ENCODE measurements around the gene PPDPF. TPM values are rescaled to one million over a fixed set of nuclear protein-coding genes. Genes with fewer than 3 reads are reported as not detected.
"Not testable (repeated sequence)": the region's sequence is repeated elsewhere in the genome, so short reads cannot be mapped to it uniquely, and the experiment has no call there.

The PPDPF gene
- total and polyA plus RNA-seq, 11 donors: 182 to 442 (median 269) TPM

DNA sequence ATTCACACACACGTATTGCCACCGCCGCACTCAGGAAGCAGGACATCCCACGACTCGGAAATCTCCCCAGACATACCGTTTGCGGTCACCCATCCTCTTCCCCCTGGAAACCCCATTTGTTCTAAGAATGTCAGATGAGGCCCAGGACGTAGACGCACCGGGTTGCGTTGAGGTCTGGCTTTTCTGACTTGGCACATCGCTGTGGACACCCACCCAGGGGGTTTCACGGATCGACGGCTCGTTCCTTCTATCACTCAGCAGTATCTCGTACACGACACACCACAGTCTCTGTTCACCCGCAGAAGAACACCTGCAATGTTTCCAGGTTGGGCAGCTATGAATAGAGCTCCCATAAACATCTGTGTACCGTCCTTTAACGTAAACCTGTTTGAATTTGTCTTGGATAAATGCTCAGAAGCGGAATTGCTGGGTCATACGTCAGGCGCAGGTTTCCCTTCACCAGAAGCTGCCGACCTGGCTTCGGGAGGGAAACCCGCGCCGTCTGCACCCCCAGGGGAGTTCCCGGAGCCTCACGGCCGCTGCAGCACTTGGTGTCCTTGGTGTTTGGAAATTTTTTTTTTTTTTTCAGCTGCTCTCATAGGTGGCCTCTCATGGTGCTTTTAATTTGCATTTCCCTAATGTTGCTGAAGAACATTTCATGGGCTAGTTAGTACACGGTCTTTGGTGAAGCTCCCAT is 12.3 kb upstream of the PPDPF start:
- peaks cover 0 to 19% (median 3%) of the 10 kb centered on the region in 12 donors for H3K9me3 ChIP-seq
- H3K27me3 ChIP-seq: peaks cover 0 to 7% (median 0%) of the 10 kb centered on the region in 9 donors
- H3K36me3 ChIP-seq: no peaks in the 10 kb centered on the region
- ATAC-seq: no peak
- intact Hi-C loops (cut with DNase I): no loop called here
- peak in 1 of 5 donors; percentile 12 for DNase-seq
- no peaks in the 10 kb centered on the region for H3K4me1 ChIP-seq
- no peak overlapping the region for H3K4me3 ChIP-seq
- no peak overlapping the region for H3K27ac ChIP-seq
- TF ChIP-seq, protein P1, sequence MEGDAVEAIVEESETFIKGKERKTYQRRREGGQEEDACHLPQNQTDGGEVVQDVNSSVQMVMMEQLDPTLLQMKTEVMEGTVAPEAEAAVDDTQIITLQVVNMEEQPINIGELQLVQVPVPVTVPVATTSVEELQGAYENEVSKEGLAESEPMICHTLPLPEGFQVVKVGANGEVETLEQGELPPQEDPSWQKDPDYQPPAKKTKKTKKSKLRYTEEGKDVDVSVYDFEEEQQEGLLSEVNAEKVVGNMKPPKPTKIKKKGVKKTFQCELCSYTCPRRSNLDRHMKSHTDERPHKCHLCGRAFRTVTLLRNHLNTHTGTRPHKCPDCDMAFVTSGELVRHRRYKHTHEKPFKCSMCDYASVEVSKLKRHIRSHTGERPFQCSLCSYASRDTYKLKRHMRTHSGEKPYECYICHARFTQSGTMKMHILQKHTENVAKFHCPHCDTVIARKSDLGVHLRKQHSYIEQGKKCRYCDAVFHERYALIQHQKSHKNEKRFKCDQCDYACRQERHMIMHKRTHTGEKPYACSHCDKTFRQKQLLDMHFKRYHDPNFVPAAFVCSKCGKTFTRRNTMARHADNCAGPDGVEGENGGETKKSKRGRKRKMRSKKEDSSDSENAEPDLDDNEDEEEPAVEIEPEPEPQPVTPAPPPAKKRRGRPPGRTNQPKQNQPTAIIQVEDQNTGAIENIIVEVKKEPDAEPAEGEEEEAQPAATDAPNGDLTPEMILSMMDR (IDR thresholded peaks at IDR 0.05): no peak
- no peak for TF ChIP-seq POLR2A (IDR thresholded peaks at IDR 0.05)
- WGBS, 4 donors: 89 to 92% (median 89%) methylated on average over 33 of the region's 33 CpGs

DNA sequence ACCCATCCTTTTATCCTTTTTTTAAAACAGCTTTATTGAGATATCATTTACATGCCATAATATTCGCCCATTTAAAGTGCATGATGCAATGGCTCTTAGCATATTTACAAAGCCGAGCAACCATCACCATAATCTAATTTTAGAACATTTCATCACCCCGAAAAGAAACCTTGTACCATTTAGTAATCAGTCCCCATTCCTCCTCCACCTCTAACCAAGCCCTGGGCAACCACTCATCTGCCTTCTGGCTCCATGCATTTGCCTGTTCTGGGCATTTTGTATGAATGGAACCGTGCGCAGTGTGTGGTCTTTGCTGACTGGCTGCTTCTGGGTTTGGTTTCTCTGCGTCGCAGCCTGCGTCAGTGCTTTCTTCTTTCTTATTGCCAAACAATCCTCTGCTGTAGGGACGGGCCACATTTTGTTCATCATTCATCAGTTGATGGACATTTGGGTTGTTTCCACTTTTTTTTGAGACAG is 11.4 kb upstream of the PPDPF start:
- Histone ChIP-seq H3K27ac (peak overlapping the region in 4 of 12 donors; percentile 30 to 60 (median 52)), H3K27me3 (peaks cover 0 to 7% (median 0%) of the 10 kb centered on the region in 9 donors)
- ATAC-seq: peak; percentile 42 to 87 (median 76)

DNA sequence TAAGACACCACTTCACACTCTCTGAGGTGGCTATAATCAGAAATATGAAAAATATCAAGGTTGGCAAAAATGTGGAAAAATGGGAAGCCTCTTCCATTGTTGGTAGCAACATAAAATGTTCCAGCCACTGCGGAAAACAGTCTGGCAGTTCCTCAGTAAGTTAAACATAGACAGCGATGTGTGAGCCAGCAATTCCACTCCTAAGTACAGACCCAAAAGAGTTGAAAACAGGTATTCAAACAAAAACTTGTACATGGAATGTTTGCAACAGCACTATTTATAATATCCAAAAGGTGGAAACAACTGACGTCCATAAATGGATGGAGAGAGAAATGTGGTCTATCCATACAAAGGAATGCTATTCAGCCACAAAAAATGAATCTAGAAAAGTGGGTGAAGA is 7.4 kb upstream of the PPDPF start:
- intact Hi-C loops (cut with DNase I): no loop called here
- Histone ChIP-seq H3K4me1 (no peaks in the 10 kb centered on the region), H3K27ac (no peak overlapping the region), H3K4me3 (no peak overlapping the region), H3K27me3 (peaks cover 0 to 4% (median 0%) of the 10 kb centered on the region in 9 donors), H3K9me3 (no peaks in the 10 kb centered on the region), H3K36me3 (no peaks in the 10 kb centered on the region)
- DNase-seq (no peak), ATAC-seq (no peak)
- no peak for TF ChIP-seq POLR2A (IDR thresholded peaks at IDR 0.05)
- TF ChIP-seq, protein P1 (IDR thresholded peaks at IDR 0.05): no peak
- WGBS, 4 donors: 78 to 93% (median 85%) methylated on average over 3 of the region's 3 CpGs

More for the DNA sequence above, 11.4 kb upstream of the PPDPF start:
- peak in 1 of 5 donors; percentile 8 for DNase-seq
- Histone ChIP-seq H3K4me3 (no peak overlapping the region), H3K36me3 (no peaks in the 10 kb centered on the region), H3K4me1 (no peaks in the 10 kb centered on the region), H3K9me3 (peaks cover 0 to 17% (median 3%) of the 10 kb centered on the region in 12 donors)
- 75 to 80% (median 79%) methylated on average over 9 of the region's 9 CpGs for WGBS, 4 donors
- intact Hi-C loops (cut with DNase I): no loop called here
- TF ChIP-seq, protein P1 (IDR thresholded peaks at IDR 0.05): no peak
- TF ChIP-seq POLR2A (IDR thresholded peaks at IDR 0.05): no peak

DNA sequence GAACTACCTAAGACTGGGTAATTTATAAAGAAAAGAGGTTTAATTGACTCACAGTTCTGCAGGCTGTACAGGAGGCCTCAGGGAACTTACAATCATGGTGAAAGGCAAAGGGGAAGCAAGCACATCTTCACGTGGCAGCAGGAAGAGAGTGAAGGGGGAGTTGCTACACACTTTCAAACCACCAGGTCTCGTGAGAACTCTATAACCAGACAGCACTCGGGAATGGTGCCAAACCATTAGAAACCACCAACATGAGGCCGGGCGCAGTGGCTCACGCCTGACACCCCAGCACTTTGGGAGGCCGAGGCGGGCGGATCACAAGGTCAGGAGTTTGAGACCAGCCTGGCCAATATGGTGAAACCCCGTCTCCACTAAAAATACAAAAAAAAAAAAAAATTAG is 6.0 kb upstream of the PPDPF start:
- H3K27ac ChIP-seq; H3K27me3 ChIP-seq; H3K9me3 ChIP-seq; H3K4me1 ChIP-seq; H3K4me3 ChIP-seq; intact Hi-C loops (cut with DNase I); ATAC-seq; H3K36me3 ChIP-seq: not testable (repeated sequence)
- DNase-seq: peak in 1 of 5 donors; percentile 18
- 64 to 69% (median 66%) methylated on average over 10 of the region's 10 CpGs for WGBS, 4 donors
